ENCODE results near the gene SUSD3. TPM values are rescaled to one million over a fixed set of nuclear protein-coding genes. Genes with fewer than 3 reads are reported as not detected.

The SUSD3 gene
- total and polyA plus RNA-seq, 10 of the 15 experiments (the other 5 are each of a cell fraction or from before 2014, with no cell fraction given): 2.5 to 92.0 (median 31.1) TPM

- POLR2A ChIA-PET: interaction anchor here (0.5 to 1.5 kb wide), 4 partner anchors 9 to 1934 kb away, joined by 3 to 5 read pairs (median 3); no protein-coding TSS in a partner anchor
- 74% methylated on average over 11 of the region's 11 CpGs for WGBS (ENCODE audit: insufficient coverage, insufficient replicate concordance, low lambda C conversion rate, missing lambda C conversion rate)
- no peak for ATAC-seq
- no peaks in the 10 kb centered on the region for H4K20me1 ChIP-seq (ENCODE audit: control insufficient read depth, insufficient read depth)
- H3K4me2 ChIP-seq (ENCODE audit: control insufficient read depth, insufficient read depth): no peak overlapping the region
- in situ Hi-C loops (cut with MboI): no loop called here
- no peaks in the 10 kb centered on the region for H3K36me3 ChIP-seq (ENCODE audit: control insufficient read depth in 2 of 2, insufficient read depth in 2 of 2, low read length in 1 of 2)
- H3K27ac ChIP-seq (ENCODE audit: control insufficient read depth, insufficient read depth): no peak overlapping the region
- H3K79me2 ChIP-seq (ENCODE audit: control insufficient read depth, insufficient read depth, low read length): peaks cover 5% of the 10 kb centered on the region
- RAD21 ChIA-PET (ENCODE audit: unreplicated experiment): interaction anchor here (1.4 kb wide), 1 partner anchor 52 kb away, joined by 3 read pairs; no protein-coding TSS in a partner anchor
- intact Hi-C loops (cut with micrococcal nuclease; ENCODE audit: unreplicated experiment): loop anchor here (5.0 kb wide), 1 partner anchor 53 kb away; no protein-coding TSS in a partner anchor
- H3K9ac ChIP-seq (ENCODE audit: control insufficient read depth, insufficient read depth, low read length): no peak overlapping the region
- no peak overlapping the region for H2AFZ ChIP-seq (ENCODE audit: control insufficient read depth, low read depth, low read length)
- H3K4me1 ChIP-seq (ENCODE audit: control insufficient read depth, insufficient read depth, low read length): peaks cover 14% of the 10 kb centered on the region
- no peaks in the 10 kb centered on the region for H3K27me3 ChIP-seq (replicated peaks in 1 of 2; ENCODE audit: control insufficient read depth in 2 of 2, insufficient read depth in 2 of 2, low read length in 1 of 2)
- no peak overlapping the region for H3K4me3 ChIP-seq
- BruUV-seq (replicated peaks): no TSS peak
- CTCF ChIA-PET: interaction anchor here (1.0 kb wide), 1 partner anchor 25 kb away, joined by 5 read pairs; no protein-coding TSS in a partner anchor
- no peak for DNase-seq (ENCODE audit: low read depth, low spot score)
- no peak for TF ChIP-seq RAD51 (IDR thresholded peaks at IDR 0.05)
- FAIRE-seq: no peak
- H3K9me3 ChIP-seq (replicated peaks; ENCODE audit: control insufficient read depth, insufficient read depth, low read length): no peaks in the 10 kb centered on the region
- SMC1A ChIA-PET (ENCODE audit: uncharacterized antibody, unreplicated experiment): interaction anchor here (0.6 to 1.8 kb wide), 4 partner anchors 10 to 52 kb away, joined by 3 to 5 read pairs (median 4); no protein-coding TSS in a partner anchor
Observed at GRCh38 chr9:93054758-93055704, 3.5 kb upstream of the SUSD3 start.

- Histone ChIP-seq H3K4me3 (no peak overlapping the region), H3K79me2 (ENCODE audit: control insufficient read depth, insufficient read depth, low read length) (peaks cover 27% of the 10 kb centered on the region), H3K27ac (ENCODE audit: control insufficient read depth, insufficient read depth) (no peak overlapping the region), H3K9ac (ENCODE audit: control insufficient read depth, insufficient read depth, low read length) (no peak overlapping the region), H3K27me3 (replicated peaks in 1 of 2; ENCODE audit: control insufficient read depth in 2 of 2, insufficient read depth in 2 of 2, low read length in 1 of 2) (no peaks in the 10 kb centered on the region), H4K20me1 (ENCODE audit: control insufficient read depth, insufficient read depth) (no peaks in the 10 kb centered on the region), H2AFZ (ENCODE audit: control insufficient read depth, low read depth, low read length) (no peak overlapping the region), H3K36me3 (ENCODE audit: control insufficient read depth in 2 of 2, insufficient read depth in 2 of 2, low read length in 1 of 2) (no peaks in the 10 kb centered on the region), H3K9me3 (replicated peaks; ENCODE audit: control insufficient read depth, insufficient read depth, low read length) (no peaks in the 10 kb centered on the region), H3K4me1 (ENCODE audit: control insufficient read depth, insufficient read depth, low read length) (peaks cover 35% of the 10 kb centered on the region), H3K4me2 (ENCODE audit: control insufficient read depth, insufficient read depth) (no peak overlapping the region)
- ATAC-seq (no peak), DNase-seq (ENCODE audit: low read depth, low spot score) (no peak), FAIRE-seq (no peak)
- WGBS (ENCODE audit: insufficient coverage, insufficient replicate concordance, low lambda C conversion rate, missing lambda C conversion rate): 93% methylated on average over 8 of the region's 8 CpGs
- TF ChIP-seq CTCF (IDR thresholded peaks at IDR 0.05 in 2 of 3, conservative IDR thresholded peaks at IDR 0.05 in 1 of 3; ENCODE audit: control insufficient read depth in 2 of 3, extremely low read depth in 1 of 3, insufficient read depth in 1 of 3, low read depth in 3 of 3, low read length in 3 of 3) (0 out of 6 replicates have a peak, but pooled peaks of 1 of the 3 experiments have one; percentile 1), SRF (IDR thresholded peaks at IDR 0.05; ENCODE audit: low read depth in 2 of 2, low read length in 2 of 2) (no peak)
- ChIA-PET RAD21 (ENCODE audit: unreplicated experiment) (interaction anchor here (0.7 to 1.4 kb wide), 2 partner anchors 28 to 51 kb away, joined by 3 read pairs; no protein-coding TSS in a partner anchor), CTCF (interaction anchor here (0.5 to 1.7 kb wide), 4 partner anchors 29 to 77 kb away, joined by 3 to 5 read pairs (median 4); no protein-coding TSS in a partner anchor), POLR2A (interaction anchor here (0.7 to 1.4 kb wide), 6 partner anchors 10 to 92 kb away, joined by 3 to 5 read pairs (median 4); no protein-coding TSS in a partner anchor), SMC1A (ENCODE audit: uncharacterized antibody, unreplicated experiment) (interaction anchor here (0.9 to 1.0 kb wide), 2 partner anchors 28 to 29 kb away, joined by 3 read pairs; no protein-coding TSS in a partner anchor)
- intact Hi-C loops (cut with micrococcal nuclease; ENCODE audit: unreplicated experiment) (loop anchor here (5.0 kb wide), 1 partner anchor 55 kb away; no protein-coding TSS in a partner anchor), in situ Hi-C loops (cut with MboI) (no loop called here)
- BruUV-seq (replicated peaks): no TSS peak
Observed at GRCh38 chr9:93057042-93057702, 1.3 kb upstream of the SUSD3 start.
